Lower leg skin (tissue), 4 donors: ENCODE results near the gene CDR2L. TPM values are rescaled to one million over a fixed set of nuclear protein-coding genes. Genes with fewer than 3 reads are reported as not detected.

Experiments
- DNase-seq, 2 donors: peaks; one replicate each; pipeline ENCODE4 v3.0.0-alpha.2; 2019; ENCODE audit warnings: low spot score in 2 of 2
- H3K4me3 ChIP-seq: fragments of 200-600 bp; sonication (generic); 2 replicates; pipeline ENCODE4 v1.5.1; 2017; ENCODE audit warnings: mild to moderate bottlenecking, low read depth; ENCODE audit not compliant: poor library complexity, severe bottlenecking
- POLR2A ChIP-seq, 2 donors: fragments of 450-650 bp; IDR thresholded peaks; one replicate each; pipeline ENCODE4 v1.6.1; 2016 to 2017; ENCODE audit warnings: antibody characterized with exemption in 2 of 2, mild to moderate bottlenecking in 1 of 2, moderate library complexity in 1 of 2
- WGBS, 2 donors: methylation state at CpG; one replicate each; pipeline ENCODE4 v1.1.5; 2018; 5-methylcytosine and 5-hydroxymethylcytosine counted together
- intact Hi-C: fragments of 100-400 bp; cut with DNase I; formaldehyde crosslinking; loops from one replicate; pipeline ENCODE4 v1.15.0; 2023; ENCODE audit warnings: low total_unique reads
- total RNA-seq, 4 donors: library from RNA; depleted of rRNA; stranded (reverse); fragments of >200 nt; gene quantifications; one replicate each; pipeline ENCODE4 v1.1.0, GENCODE V29; 2016
- TF ChIP-seq, protein P1 (sequence below), 3 donors: fragments of 450-650 bp; IDR thresholded peaks; one replicate each; pipeline ENCODE4 v1.5.1; 2016; ENCODE audit warnings: antibody characterized with exemption in 3 of 3, mild to moderate bottlenecking in 3 of 3, moderate library complexity in 2 of 3

Gene CDR2L
- total RNA-seq, 4 donors from 2014 or later = 4.5 to 9.8 (median 5.3) TPM

DNA sequence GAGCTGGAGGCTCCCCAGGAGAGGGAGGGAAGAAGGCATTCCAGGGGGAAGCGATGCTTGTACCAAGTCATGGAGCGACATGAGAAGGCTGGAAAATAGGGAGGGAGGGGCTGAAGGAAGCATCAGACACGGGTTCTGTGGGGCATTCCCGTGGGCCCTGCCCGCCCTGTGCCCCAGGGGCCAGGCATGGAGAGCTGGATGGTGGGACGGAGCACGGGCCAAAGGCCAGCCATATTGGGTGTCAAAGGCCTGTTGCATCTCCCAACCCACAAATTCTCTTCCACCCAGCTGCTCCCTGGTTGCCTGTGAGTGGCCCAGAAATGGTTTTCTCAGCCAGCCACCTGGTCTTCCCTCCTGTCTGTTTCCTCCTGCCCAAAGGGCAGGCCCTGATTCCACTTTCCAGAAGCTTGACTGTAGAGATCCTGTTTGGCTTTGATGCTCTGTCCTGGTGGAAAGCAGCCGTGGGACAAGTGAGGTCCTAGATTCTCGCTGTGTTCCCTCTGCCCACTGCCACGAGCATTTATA lies 3.2 kb downstream of the CDR2L start:
- intact Hi-C loops = no loop called here
- H3K4me3 ChIP-seq = no peak overlapping the region
- no peak for DNase-seq
- WGBS, 2 donors = 75 to 86% methylated on average over 10 of the region's 10 CpGs
- no peak for TF ChIP-seq POLR2A (IDR thresholded peaks at IDR 0.05)
- TF ChIP-seq, protein P1, sequence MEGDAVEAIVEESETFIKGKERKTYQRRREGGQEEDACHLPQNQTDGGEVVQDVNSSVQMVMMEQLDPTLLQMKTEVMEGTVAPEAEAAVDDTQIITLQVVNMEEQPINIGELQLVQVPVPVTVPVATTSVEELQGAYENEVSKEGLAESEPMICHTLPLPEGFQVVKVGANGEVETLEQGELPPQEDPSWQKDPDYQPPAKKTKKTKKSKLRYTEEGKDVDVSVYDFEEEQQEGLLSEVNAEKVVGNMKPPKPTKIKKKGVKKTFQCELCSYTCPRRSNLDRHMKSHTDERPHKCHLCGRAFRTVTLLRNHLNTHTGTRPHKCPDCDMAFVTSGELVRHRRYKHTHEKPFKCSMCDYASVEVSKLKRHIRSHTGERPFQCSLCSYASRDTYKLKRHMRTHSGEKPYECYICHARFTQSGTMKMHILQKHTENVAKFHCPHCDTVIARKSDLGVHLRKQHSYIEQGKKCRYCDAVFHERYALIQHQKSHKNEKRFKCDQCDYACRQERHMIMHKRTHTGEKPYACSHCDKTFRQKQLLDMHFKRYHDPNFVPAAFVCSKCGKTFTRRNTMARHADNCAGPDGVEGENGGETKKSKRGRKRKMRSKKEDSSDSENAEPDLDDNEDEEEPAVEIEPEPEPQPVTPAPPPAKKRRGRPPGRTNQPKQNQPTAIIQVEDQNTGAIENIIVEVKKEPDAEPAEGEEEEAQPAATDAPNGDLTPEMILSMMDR (IDR thresholded peaks at IDR 0.05) = no peak

GRCh38 chr17:74992223-74992622 lies 4.8 kb downstream of the CDR2L start:
- H3K4me3 ChIP-seq = no peak overlapping the region
- no peak for DNase-seq
- 41 to 50% methylated on average over 2 of the region's 2 CpGs for WGBS, 2 donors
- intact Hi-C loops = no loop called here
- TF ChIP-seq, protein P1 (IDR thresholded peaks at IDR 0.05) = no peak
- TF ChIP-seq POLR2A (IDR thresholded peaks at IDR 0.05) = no peak

GRCh38 chr17:74994440-74994839 lies 7.0 kb downstream of the CDR2L start:
- 78 to 82% methylated on average over 7 of the region's 7 CpGs for WGBS, 2 donors
- TF ChIP-seq, protein P1 (IDR thresholded peaks at IDR 0.05) = no peak
- no peak for TF ChIP-seq POLR2A (IDR thresholded peaks at IDR 0.05)
- intact Hi-C loops = no loop called here
- DNase-seq = no peak
- no peak overlapping the region for H3K4me3 ChIP-seq

DNA sequence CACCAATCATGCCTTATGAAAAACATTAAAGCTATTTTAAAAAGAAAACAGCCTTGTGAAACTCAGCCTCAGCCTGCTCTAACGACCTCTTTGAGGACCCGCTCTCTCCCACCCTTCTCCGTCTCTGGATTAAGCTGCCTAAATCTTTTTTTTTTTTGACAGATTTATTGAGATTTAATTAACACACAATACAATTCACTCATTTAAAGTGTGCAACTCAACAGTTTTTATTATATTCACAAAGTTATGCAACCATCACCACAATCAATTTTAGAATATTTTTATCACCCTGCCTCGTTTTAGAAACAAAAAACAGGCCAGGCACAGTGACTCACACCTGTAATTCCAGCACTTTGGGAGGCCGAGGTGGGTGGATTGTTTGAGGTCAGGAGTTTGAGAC lies 8.4 kb downstream of the CDR2L start:
- DNase-seq = no peak
- 68% methylated on average over 5 of the region's 5 CpGs for WGBS, 2 donors
- TF ChIP-seq, protein P1 (IDR thresholded peaks at IDR 0.05) = no peak
- no peak for TF ChIP-seq POLR2A (IDR thresholded peaks at IDR 0.05)
- intact Hi-C loops = no loop called here
- H3K4me3 ChIP-seq = no peak overlapping the region

DNA sequence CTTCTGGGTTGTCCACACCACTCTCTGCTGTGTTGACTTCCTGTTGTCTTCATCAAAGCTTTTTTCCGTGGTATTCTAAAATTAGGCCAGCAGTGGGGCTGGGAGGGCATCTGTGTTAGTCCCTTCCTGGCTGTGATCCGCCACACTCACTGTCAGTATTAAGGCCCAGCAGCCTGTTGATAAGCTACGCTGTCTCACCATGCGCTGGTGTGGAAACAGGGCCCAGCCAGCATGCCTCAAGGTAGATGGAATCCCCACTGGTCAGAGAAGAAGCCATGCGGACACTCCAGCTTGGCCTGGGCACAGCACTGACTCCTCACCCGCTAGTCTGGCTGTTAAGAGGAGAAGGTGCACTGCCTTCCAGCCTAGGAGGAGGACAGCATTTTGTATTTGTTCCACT lies 11.4 kb downstream of the CDR2L start:
- intact Hi-C loops = no loop called here
- no peak for TF ChIP-seq POLR2A (IDR thresholded peaks at IDR 0.05)
- TF ChIP-seq, protein P1 (IDR thresholded peaks at IDR 0.05) = no peak
- DNase-seq = no peak
- WGBS, 2 donors = 78 to 88% methylated on average over 6 of the region's 6 CpGs
- H3K4me3 ChIP-seq = no peak overlapping the region

GRCh38 chr17:74999523-74999922 lies 12.1 kb downstream of the CDR2L start:
- no peak for DNase-seq
- no peak overlapping the region for H3K4me3 ChIP-seq
- intact Hi-C loops = no loop called here
- TF ChIP-seq, protein P1 (IDR thresholded peaks at IDR 0.05) = no peak
- no peak for TF ChIP-seq POLR2A (IDR thresholded peaks at IDR 0.05)
- 69 to 86% methylated on average over 4 of the region's 4 CpGs for WGBS, 2 donors
